IPS-11a (cell line): ENCODE data around the gene WHRN.

ENCODE experiments used
- H3K4me3 ChIP-seq: one replicate; pipeline ENCODE4 v1.5.1; 2013; ENCODE audit warnings: low read depth, low read length, control low read depth

Gene WHRN

GRCh38 chr9:114493521-114494184 is 11.6 kb downstream of the WHRN start:
- no peak overlapping the region for H3K4me3 ChIP-seq

GRCh38 chr9:114492991-114493390 is 12.3 kb downstream of the WHRN start:
- H3K4me3 ChIP-seq, result no peak overlapping the region

GRCh38 chr9:114491430-114492003 is 13.8 kb downstream of the WHRN start:
- H3K4me3 ChIP-seq, result no peak overlapping the region

GRCh38 chr9:114489928-114490327 is 15.3 kb downstream of the WHRN start:
- H3K4me3 ChIP-seq, result no peak overlapping the region

GRCh38 chr9:114488398-114489129 is 16.7 kb downstream of the WHRN start:
- no peak overlapping the region for H3K4me3 ChIP-seq

- no peak overlapping the region for H3K4me3 ChIP-seq
These were observed 17.5 kb downstream of the WHRN start for GRCh38 chr9:114487607-114488300.

GRCh38 chr9:114486205-114486963 is 18.9 kb downstream of the WHRN start:
- H3K4me3 ChIP-seq, result no peak overlapping the region

- no peak overlapping the region for H3K4me3 ChIP-seq
These were observed 20.3 kb downstream of the WHRN start for GRCh38 chr9:114484854-114485443.

GRCh38 chr9:114484215-114484853 is 20.9 kb downstream of the WHRN start:
- no peak overlapping the region for H3K4me3 ChIP-seq

- no peak overlapping the region for H3K4me3 ChIP-seq
These were observed 21.8 kb downstream of the WHRN start for GRCh38 chr9:114483499-114483898.

GRCh38 chr9:114482593-114482992 is 22.7 kb downstream of the WHRN start:
- no peak overlapping the region for H3K4me3 ChIP-seq

GRCh38 chr9:114481789-114482188 is 23.5 kb downstream of the WHRN start:
- H3K4me3 ChIP-seq, result no peak overlapping the region

- no peak overlapping the region for H3K4me3 ChIP-seq
These were observed 24.4 kb downstream of the WHRN start for GRCh38 chr9:114480746-114481435.

GRCh38 chr9:114478871-114479270 is 26.4 kb downstream of the WHRN start:
- H3K4me3 ChIP-seq, result no peak overlapping the region

- H3K4me3 ChIP-seq, result no peak overlapping the region
These were observed 26.8 kb downstream of the WHRN start for GRCh38 chr9:114478459-114478858.

- H3K4me3 ChIP-seq, result no peak overlapping the region
These were observed 27.6 kb downstream of the WHRN start for GRCh38 chr9:114477642-114478041.

- H3K4me3 ChIP-seq, result no peak overlapping the region
These were observed 28.3 kb downstream of the WHRN start for GRCh38 chr9:114476891-114477469.

- no peak overlapping the region for H3K4me3 ChIP-seq
These were observed 29.7 kb downstream of the WHRN start for GRCh38 chr9:114475412-114476135.
